GM18861 (cell line): ENCODE data around the gene FAM229B.

Experiments
- ATAC-seq: cut with Tn5 transposase; IDR thresholded peaks from one replicate; pipeline ENCODE4 v1.9.1; 2021; ENCODE audit not compliant: unreplicated experiment

FAM229B gene

GRCh38 chr6:112139052-112139451, 51.7 kb downstream of the FAM229B start:
- no peak for ATAC-seq

GRCh38 chr6:112141707-112142106, 54.3 kb downstream of the FAM229B start:
- no peak for ATAC-seq

- no peak for ATAC-seq
Measured at GRCh38 chr6:112144145-112144926, 56.9 kb downstream of the FAM229B start.

GRCh38 chr6:112145080-112145573, 57.7 kb downstream of the FAM229B start:
- ATAC-seq = no peak

GRCh38 chr6:112148103-112148502, 60.7 kb downstream of the FAM229B start:
- ATAC-seq = no peak

GRCh38 chr6:112149236-112149635, 61.8 kb downstream of the FAM229B start:
- ATAC-seq = no peak

- no peak for ATAC-seq
Measured at GRCh38 chr6:112149719-112150263, 62.4 kb downstream of the FAM229B start.

- ATAC-seq = no peak
Measured at GRCh38 chr6:112150363-112150762, 63.0 kb downstream of the FAM229B start.
